ENCODE results near the gene FMNL3. TPM values are rescaled to one million over a fixed set of nuclear protein-coding genes. Genes with fewer than 3 reads are reported as not detected.

FMNL3 gene
- total and polyA plus RNA-seq, 2 of the 13 experiments (the other 11 are each of a cell fraction or from before 2014, with no cell fraction given): 0.44 to 1.1 TPM

DNA sequence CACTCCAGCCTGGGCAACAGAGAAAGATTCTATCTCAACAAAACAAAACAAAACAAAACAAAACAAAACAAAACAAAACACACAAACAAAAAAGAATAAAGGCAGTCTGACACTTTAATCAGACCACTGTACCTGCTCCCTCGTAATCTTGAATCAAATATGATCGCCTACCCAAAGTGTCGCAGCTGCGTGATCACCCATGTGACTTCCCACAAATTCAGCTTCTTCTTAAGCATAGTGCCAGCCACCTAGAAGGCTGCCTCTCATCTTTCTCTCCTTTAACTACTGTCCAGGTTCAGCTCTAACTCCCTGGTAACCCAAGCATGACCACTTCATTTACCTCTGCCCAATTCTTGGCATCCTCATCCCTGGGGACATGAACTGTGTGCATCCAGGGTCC is 37.4 kb downstream of the FMNL3 start (continued):
- TF ChIP-seq, protein P1, sequence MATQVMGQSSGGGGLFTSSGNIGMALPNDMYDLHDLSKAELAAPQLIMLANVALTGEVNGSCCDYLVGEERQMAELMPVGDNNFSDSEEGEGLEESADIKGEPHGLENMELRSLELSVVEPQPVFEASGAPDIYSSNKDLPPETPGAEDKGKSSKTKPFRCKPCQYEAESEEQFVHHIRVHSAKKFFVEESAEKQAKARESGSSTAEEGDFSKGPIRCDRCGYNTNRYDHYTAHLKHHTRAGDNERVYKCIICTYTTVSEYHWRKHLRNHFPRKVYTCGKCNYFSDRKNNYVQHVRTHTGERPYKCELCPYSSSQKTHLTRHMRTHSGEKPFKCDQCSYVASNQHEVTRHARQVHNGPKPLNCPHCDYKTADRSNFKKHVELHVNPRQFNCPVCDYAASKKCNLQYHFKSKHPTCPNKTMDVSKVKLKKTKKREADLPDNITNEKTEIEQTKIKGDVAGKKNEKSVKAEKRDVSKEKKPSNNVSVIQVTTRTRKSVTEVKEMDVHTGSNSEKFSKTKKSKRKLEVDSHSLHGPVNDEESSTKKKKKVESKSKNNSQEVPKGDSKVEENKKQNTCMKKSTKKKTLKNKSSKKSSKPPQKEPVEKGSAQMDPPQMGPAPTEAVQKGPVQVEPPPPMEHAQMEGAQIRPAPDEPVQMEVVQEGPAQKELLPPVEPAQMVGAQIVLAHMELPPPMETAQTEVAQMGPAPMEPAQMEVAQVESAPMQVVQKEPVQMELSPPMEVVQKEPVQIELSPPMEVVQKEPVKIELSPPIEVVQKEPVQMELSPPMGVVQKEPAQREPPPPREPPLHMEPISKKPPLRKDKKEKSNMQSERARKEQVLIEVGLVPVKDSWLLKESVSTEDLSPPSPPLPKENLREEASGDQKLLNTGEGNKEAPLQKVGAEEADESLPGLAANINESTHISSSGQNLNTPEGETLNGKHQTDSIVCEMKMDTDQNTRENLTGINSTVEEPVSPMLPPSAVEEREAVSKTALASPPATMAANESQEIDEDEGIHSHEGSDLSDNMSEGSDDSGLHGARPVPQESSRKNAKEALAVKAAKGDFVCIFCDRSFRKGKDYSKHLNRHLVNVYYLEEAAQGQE (IDR thresholded peaks at IDR 0.05; ENCODE audit: borderline replicate concordance in 1 of 2, low read depth in 1 of 2, low read length in 2 of 2): no peak
- no peak for TF ChIP-seq PBX3 (CRISPR knock-in tag; IDR thresholded peaks at IDR 0.05; ENCODE audit: borderline replicate concordance)
- no peak for TF ChIP-seq ZNF720 (CRISPR knock-in tag; IDR thresholded peaks at IDR 0.05)
- no peak for TF ChIP-seq BCL6 (CRISPR knock-in tag; IDR thresholded peaks at IDR 0.05)
- no peak for TF ChIP-seq ZNF709 (CRISPR knock-in tag; IDR thresholded peaks at IDR 0.05)
- no peak for TF ChIP-seq U2AF1 (optimal IDR thresholded peaks at IDR 0.05; ENCODE audit: low read depth, low read length)
- no peak for TF ChIP-seq ARHGAP35 (CRISPR knock-in tag; IDR thresholded peaks at IDR 0.05; ENCODE audit: borderline replicate concordance)
- TF ChIP-seq, protein P2, sequence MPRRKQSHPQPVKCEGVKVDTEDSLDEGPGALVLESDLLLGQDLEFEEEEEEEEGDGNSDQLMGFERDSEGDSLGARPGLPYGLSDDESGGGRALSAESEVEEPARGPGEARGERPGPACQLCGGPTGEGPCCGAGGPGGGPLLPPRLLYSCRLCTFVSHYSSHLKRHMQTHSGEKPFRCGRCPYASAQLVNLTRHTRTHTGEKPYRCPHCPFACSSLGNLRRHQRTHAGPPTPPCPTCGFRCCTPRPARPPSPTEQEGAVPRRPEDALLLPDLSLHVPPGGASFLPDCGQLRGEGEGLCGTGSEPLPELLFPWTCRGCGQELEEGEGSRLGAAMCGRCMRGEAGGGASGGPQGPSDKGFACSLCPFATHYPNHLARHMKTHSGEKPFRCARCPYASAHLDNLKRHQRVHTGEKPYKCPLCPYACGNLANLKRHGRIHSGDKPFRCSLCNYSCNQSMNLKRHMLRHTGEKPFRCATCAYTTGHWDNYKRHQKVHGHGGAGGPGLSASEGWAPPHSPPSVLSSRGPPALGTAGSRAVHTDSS (CRISPR knock-in tag; conservative IDR thresholded peaks at IDR 0.05): no peak
- no peak for TF ChIP-seq ZMYM2 (CRISPR knock-in tag; IDR thresholded peaks at IDR 0.05)
- no peak for TF ChIP-seq CEBPB (IDR thresholded peaks at IDR 0.05; ENCODE audit: borderline replicate concordance, low read depth, low read length)
- TF ChIP-seq, protein P3, sequence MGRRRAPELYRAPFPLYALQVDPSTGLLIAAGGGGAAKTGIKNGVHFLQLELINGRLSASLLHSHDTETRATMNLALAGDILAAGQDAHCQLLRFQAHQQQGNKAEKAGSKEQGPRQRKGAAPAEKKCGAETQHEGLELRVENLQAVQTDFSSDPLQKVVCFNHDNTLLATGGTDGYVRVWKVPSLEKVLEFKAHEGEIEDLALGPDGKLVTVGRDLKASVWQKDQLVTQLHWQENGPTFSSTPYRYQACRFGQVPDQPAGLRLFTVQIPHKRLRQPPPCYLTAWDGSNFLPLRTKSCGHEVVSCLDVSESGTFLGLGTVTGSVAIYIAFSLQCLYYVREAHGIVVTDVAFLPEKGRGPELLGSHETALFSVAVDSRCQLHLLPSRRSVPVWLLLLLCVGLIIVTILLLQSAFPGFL (CRISPR knock-in tag; IDR thresholded peaks at IDR 0.05): no peak
- TF ChIP-seq, protein P4, sequence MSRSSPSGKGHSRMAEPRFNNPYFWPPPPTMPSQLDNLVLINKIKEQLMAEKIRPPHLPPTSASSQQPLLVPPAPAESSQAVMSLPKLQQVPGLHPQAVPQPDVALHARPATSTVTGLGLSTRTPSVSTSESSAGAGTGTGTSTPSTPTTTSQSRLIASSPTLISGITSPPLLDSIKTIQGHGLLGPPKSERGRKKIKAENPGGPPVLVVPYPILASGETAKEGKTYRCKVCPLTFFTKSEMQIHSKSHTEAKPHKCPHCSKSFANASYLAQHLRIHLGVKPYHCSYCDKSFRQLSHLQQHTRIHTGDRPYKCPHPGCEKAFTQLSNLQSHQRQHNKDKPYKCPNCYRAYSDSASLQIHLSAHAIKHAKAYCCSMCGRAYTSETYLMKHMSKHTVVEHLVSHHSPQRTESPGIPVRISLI (CRISPR knock-in tag; IDR thresholded peaks at IDR 0.05; ENCODE audit: borderline replicate concordance): no peak
